Tibial artery (tissue), 4 donors: ENCODE results near the gene TMEM79.
A peak's percentile ranks its signal among the peaks of the same experiment; 100 is the strongest.

Experiments
- DNase-seq, 2 donors: peaks; one replicate each; pipeline ENCODE4 v3.0.0-alpha.2; 2019
- H3K27ac ChIP-seq, 2 donors: fragments of 200-600 bp; sonication (generic) in 1 of 2; 1 replicate in 1 of 2; 2 replicates in 1 of 2; pipeline ENCODE4 v1.5.1; 2018 to 2019; ENCODE audit warnings: mild to moderate bottlenecking in 1 of 2
- H3K27me3 ChIP-seq, 2 donors: fragments of 200-600 bp; sonication (generic) in 1 of 2; one replicate each; pipeline versions ENCODE4 v1.5.1 to v1.6.0; 2016 to 2019
- H3K36me3 ChIP-seq, 3 donors: fragments of 200-600 bp; sonication (generic) in 2 of 3; one replicate each; pipeline ENCODE4 v1.5.1; 2016 to 2019; ENCODE audit warnings: mild to moderate bottlenecking in 2 of 3
- H3K4me1 ChIP-seq, 4 donors: fragments of 200-600 bp; sonication (generic) in 2 of 4; 1 replicate in 3 of 4; 2 replicates in 1 of 4; pipeline ENCODE4 v1.5.1; 2016 to 2019
- H3K4me3 ChIP-seq, 2 donors: fragments of 200-600 bp; sonication (generic) in 1 of 2; 1 replicate in 1 of 2; 2 replicates in 1 of 2; pipeline ENCODE4 v1.5.1; 2018 to 2019; ENCODE audit warnings: mild to moderate bottlenecking in 2 of 2
- H3K9me3 ChIP-seq, 3 donors: fragments of 200-600 bp; sonication (generic) in 1 of 3; one replicate each; pipeline ENCODE4 v1.5.1; 2016 to 2019
- intact Hi-C: fragments of 100-400 bp; cut with DNase I; formaldehyde crosslinking; loops from one replicate; pipeline ENCODE4 v1.15.0; 2023; ENCODE audit warnings: low total_unique reads
- TF ChIP-seq, protein P1 (sequence below), 2 experiments: fragments of 200-600 bp in 1 of 2; fragments of 450-650 bp in 1 of 2; IDR thresholded peaks; one replicate each; pipeline ENCODE4 v1.5.1; 2017 to 2019; ENCODE audit warnings: antibody characterized with exemption in 2 of 2, mild to moderate bottlenecking in 1 of 2, moderate library complexity in 1 of 2

Gene TMEM79

DNA sequence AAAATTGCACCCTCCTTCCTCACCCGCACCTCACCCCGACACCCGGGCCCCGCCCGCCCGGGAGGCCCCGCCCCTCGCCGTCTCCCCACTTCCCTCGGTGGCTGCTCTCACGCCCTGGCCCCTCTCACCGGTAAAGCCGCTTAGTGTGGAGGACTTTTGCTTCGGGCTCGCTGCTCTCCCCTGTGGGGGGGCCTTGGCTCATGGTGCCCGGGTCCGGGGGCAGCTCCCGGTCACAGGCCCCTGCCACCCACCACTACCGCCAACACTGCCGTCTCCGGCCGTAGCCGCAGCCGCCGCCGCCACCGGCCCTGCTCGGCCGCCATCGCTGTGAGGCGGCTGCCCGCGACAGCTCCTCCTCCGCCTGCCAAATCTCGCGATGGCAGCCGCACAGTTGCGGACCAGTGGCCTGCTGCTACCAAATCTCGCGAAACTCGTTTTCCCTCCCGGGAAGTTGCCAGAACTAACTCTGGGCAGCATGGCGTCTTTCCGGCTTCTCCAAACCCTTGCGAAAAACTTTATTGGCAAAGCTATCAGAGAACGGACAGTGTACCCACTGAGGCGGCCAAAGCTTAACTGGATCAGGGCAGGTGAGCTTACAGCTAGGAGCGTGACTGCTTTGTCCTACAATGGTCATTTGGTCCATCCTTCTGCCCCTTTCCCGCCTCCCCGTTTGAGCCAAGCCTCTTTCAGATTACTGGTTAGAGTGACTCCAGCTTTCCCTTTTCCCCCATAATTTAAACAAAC is 1.5 kb upstream of the TMEM79 start, which contains the start of gene SMG5:
Gene SMG5 (minus strand): TSS at position 347 of the 744 bp plus-strand sequence. CDS start 145 bp downstream, at position 202.
- DNase-seq: peak; percentile 96 to 97
- peak within 1 kb of the TSS; percentile 77 to 94 for H3K4me3 ChIP-seq
- H3K27me3 ChIP-seq: no peaks in the 10 kb centered on the region
- H3K4me1 ChIP-seq: peaks cover 0 to 52% (median 22%) of the 10 kb centered on the region in 4 donors
- peaks cover 13 to 37% (median 14%) of the 10 kb centered on the region in 3 donors for H3K36me3 ChIP-seq
- intact Hi-C loops: no loop called here
- H3K9me3 ChIP-seq: no peaks in the 10 kb centered on the region
- peak within 1 kb of the TSS; percentile 84 to 90 for H3K27ac ChIP-seq
- TF ChIP-seq, protein P1, sequence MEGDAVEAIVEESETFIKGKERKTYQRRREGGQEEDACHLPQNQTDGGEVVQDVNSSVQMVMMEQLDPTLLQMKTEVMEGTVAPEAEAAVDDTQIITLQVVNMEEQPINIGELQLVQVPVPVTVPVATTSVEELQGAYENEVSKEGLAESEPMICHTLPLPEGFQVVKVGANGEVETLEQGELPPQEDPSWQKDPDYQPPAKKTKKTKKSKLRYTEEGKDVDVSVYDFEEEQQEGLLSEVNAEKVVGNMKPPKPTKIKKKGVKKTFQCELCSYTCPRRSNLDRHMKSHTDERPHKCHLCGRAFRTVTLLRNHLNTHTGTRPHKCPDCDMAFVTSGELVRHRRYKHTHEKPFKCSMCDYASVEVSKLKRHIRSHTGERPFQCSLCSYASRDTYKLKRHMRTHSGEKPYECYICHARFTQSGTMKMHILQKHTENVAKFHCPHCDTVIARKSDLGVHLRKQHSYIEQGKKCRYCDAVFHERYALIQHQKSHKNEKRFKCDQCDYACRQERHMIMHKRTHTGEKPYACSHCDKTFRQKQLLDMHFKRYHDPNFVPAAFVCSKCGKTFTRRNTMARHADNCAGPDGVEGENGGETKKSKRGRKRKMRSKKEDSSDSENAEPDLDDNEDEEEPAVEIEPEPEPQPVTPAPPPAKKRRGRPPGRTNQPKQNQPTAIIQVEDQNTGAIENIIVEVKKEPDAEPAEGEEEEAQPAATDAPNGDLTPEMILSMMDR (IDR thresholded peaks at IDR 0.05): no peak

DNA sequence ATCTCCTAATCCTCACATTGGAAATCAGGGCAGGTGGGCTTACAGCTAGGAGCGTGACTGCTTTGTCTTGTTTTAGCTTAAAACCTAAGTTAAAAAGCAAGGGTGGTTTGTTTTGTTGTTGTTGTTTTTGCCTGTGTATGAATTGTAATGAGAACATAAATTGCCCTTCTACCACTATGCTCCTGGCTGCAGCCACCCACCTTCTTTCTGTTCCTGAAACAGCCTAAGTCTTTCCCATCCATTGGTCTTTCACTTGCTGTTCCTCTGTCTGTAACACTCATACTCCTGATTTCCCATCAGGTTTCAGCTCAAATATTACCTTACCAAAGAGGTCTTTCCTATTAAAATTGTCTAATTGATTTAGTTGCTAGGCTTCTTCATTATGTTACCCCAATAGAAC is 604 bp upstream of the TMEM79 start:
- H3K27ac ChIP-seq: peak overlapping the region in 1 of 2 donors; percentile 90
- intact Hi-C loops: no loop called here
- TF ChIP-seq, protein P1 (IDR thresholded peaks at IDR 0.05): no peak
- no peak for DNase-seq
- no peaks in the 10 kb centered on the region for H3K9me3 ChIP-seq
- H3K4me3 ChIP-seq: peak overlapping the region; percentile 77 to 94
- peaks cover 5 to 28% (median 8%) of the 10 kb centered on the region in 3 donors for H3K36me3 ChIP-seq
- peaks cover 0 to 52% (median 22%) of the 10 kb centered on the region in 4 donors for H3K4me1 ChIP-seq
- H3K27me3 ChIP-seq: no peaks in the 10 kb centered on the region

DNA sequence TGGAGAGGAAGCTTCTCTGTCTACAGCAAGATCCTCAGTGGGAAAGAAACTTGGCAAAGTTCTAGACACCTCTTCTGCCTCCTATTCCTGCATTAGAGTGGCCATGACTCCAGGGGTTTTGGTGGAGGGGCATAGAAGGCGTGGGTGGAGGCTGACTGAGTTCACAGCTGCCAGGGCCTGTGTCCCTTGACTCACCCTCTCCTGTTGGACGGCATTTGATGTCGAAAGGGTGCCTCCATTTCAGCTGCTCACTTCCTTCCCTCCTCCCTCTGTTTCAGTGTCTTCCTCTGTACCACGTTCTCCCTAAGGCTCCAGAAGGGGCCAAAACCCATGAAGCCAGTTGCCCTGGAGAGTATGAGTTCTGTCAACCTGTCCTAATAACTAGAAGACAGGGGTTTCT is 632 bp downstream of the TMEM79 start:
- H3K36me3 ChIP-seq: peaks cover 0 to 20% (median 12%) of the 10 kb centered on the region in 3 donors
- DNase-seq: no peak

DNA sequence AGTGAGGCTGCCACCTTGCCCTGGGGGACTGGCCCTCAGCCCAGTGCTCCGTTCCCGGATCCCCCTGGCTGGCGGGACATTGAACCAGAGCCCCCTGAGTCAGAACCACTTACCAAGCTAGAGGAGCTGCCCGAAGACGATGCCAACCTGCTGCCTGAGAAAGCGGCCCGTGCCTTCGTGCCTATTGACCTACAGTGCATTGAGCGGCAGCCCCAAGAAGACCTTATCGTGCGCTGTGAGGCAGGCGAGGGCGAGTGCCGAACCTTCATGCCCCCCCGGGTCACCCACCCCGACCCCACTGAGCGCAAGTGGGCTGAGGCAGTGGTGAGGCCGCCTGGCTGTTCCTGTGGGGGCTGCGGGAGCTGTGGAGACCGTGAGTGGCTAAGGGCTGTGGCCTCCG is 1.3 kb downstream of the TMEM79 start:
- no peak overlapping the region for H3K4me3 ChIP-seq
- TF ChIP-seq, protein P1 (IDR thresholded peaks at IDR 0.05): no peak
- H3K4me1 ChIP-seq: peaks cover 0 to 45% (median 22%) of the 10 kb centered on the region in 4 donors
- DNase-seq: no peak
- no peaks in the 10 kb centered on the region for H3K9me3 ChIP-seq
- intact Hi-C loops: loop anchor here (2.0 kb wide), 1 partner anchor 55 kb away; no protein-coding TSS in a partner anchor
- peaks cover 0 to 20% (median 13%) of the 10 kb centered on the region in 3 donors for H3K36me3 ChIP-seq
- no peaks in the 10 kb centered on the region for H3K27me3 ChIP-seq
- no peak overlapping the region for H3K27ac ChIP-seq

More for the DNA sequence above, 632 bp downstream of the TMEM79 start:
- Histone ChIP-seq H3K4me1 (peaks cover 0 to 50% (median 22%) of the 10 kb centered on the region in 4 donors), H3K27ac (no peak overlapping the region), H3K27me3 (no peaks in the 10 kb centered on the region), H3K4me3 (no peak overlapping the region), H3K9me3 (no peaks in the 10 kb centered on the region)
- intact Hi-C loops: loop anchor here (2.0 kb wide), 1 partner anchor 56 kb away; no protein-coding TSS in a partner anchor
- TF ChIP-seq, protein P1 (IDR thresholded peaks at IDR 0.05): no peak

DNA sequence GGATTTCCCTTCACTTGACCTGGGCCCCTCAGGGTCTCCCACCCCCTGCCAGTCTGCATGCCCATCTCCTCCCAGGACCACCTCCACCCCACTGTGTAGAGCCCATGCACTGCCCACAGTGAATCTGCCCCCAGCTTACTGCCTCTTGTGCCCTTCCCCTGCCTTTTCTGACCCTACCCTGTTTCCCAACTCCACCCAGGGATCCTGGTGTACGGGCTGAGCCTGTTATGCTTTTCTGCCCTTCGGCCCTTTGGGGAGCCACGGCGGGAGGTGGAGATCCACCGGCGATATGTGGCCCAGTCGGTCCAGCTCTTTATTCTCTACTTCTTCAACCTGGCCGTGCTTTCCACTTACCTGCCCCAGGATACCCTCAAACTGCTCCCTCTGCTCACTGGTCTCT is 1.9 kb downstream of the TMEM79 start:
- no peaks in the 10 kb centered on the region for H3K9me3 ChIP-seq
- peaks cover 0 to 44% (median 21%) of the 10 kb centered on the region in 4 donors for H3K4me1 ChIP-seq
- no peak for DNase-seq
- TF ChIP-seq, protein P1 (IDR thresholded peaks at IDR 0.05): no peak
- no peak overlapping the region for H3K27ac ChIP-seq
- H3K36me3 ChIP-seq: peaks cover 0 to 20% (median 13%) of the 10 kb centered on the region in 3 donors
- H3K27me3 ChIP-seq: no peaks in the 10 kb centered on the region
- intact Hi-C loops: no loop called here
- no peak overlapping the region for H3K4me3 ChIP-seq
